ENCODE results near the gene MAT2A. TPM values are rescaled to one million over a fixed set of nuclear protein-coding genes. Genes with fewer than 3 reads are reported as not detected.
"Not testable (repeated sequence)": the region's sequence is repeated elsewhere in the genome, so short reads cannot be mapped to it uniquely, and the experiment has no call there.

MAT2A gene
- total RNA-seq, 1 donor from 2014 or later = 81.9 TPM

- Histone ChIP-seq H3K36me3 (ENCODE audit: control insufficient read depth, insufficient read depth, low read length) (peaks cover 9% of the 10 kb centered on the region), H3K27me3 (ENCODE audit: control insufficient read depth, insufficient read depth, low read length) (no peaks in the 10 kb centered on the region), H3K4me3 (ENCODE audit: low read depth, low read length) (no peak overlapping the region)
- no peak for DNase-seq (ENCODE audit: low read depth)
- TF ChIP-seq CTCF (IDR thresholded peaks at IDR 0.05; ENCODE audit: insufficient read depth, low read length, severe bottlenecking) = no peak
- FAIRE-seq = no peak
Observed at GRCh38 chr2:85558160-85558559, 19.2 kb downstream of the MAT2A start.

- not testable (repeated sequence) for FAIRE-seq; DNase-seq (ENCODE audit: low read depth); H3K36me3 ChIP-seq (ENCODE audit: control insufficient read depth, insufficient read depth, low read length)
Observed at GRCh38 chr2:85560403-85560726, 21.4 kb downstream of the MAT2A start.

GRCh38 chr2:85560812-85561279 lies 21.9 kb downstream of the MAT2A start:
- no peak for FAIRE-seq
- peak overlapping the region; percentile 68 for H3K4me3 ChIP-seq (ENCODE audit: low read depth, low read length)
- peaks cover 4% of the 10 kb centered on the region for H3K36me3 ChIP-seq (ENCODE audit: control insufficient read depth, insufficient read depth, low read length)
- H3K27me3 ChIP-seq (ENCODE audit: control insufficient read depth, insufficient read depth, low read length) = no peaks in the 10 kb centered on the region
- no peak for TF ChIP-seq CTCF (IDR thresholded peaks at IDR 0.05; ENCODE audit: insufficient read depth, low read length, severe bottlenecking)
- no peak for DNase-seq (ENCODE audit: low read depth)

More at GRCh38 chr2:85560403-85560726, 21.4 kb downstream of the MAT2A start:
- H3K4me3 ChIP-seq (ENCODE audit: low read depth, low read length) = peak overlapping the region; percentile 68
- H3K27me3 ChIP-seq (ENCODE audit: control insufficient read depth, insufficient read depth, low read length) = not testable (repeated sequence)

DNA sequence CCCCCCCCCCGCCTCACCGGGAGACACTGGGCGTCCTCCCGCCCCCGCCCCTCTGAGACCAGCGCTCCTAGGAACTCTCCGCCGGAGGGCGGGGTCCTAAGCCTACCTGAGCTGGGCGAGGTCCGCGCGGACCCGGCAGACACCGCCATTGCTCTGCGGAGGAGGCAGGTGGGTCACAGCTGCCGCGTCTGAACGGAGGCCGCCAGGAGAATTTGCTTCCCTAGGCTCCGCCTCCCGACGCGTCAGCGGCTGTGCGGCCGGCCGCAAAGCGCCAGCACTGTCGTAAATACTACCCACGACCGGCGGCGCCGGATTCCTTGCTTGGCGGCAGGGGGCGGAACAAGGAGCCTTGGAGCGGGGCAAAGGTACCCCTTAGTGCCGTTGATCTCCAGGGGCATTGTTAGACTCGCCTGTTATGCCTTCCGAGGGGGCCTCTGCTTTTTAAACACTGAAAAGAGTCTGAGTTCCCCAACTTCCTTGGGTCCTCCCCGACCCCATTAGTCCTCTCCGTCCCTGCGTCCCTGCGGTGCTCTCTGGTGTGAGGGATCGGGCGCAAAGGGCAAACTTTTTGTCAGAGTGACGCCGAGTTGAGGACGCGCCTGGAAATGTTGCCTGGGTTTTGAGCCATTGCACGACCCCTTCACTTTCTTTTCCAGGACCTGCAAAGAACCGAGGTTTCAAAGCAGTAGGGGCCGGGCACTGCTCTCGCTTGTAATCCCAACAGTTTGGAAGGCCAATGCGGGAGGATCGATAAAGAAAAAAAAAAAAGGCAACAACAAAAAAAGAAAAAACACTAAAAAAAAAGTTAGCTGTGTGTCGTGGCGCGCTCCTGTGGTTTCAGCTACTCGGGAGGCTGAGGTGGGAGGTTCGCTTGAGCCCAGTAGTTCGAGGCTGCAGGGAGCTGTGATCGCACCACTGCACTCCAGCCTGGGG lies 22.6 kb downstream of the MAT2A start, which contains the start of gene GGCX:
TSS of gene GGCX (minus strand) at position 214 of the 933 bp plus-strand sequence. CDS start at position 149, 65 bp downstream.
- peak; percentile 85 for DNase-seq (ENCODE audit: low read depth)
- peak; percentile 15 for TF ChIP-seq CTCF (IDR thresholded peaks at IDR 0.05; ENCODE audit: insufficient read depth, low read length, severe bottlenecking)
- FAIRE-seq = no peak
- H3K36me3 ChIP-seq (ENCODE audit: control insufficient read depth, insufficient read depth, low read length) = peaks cover 4% of the 10 kb centered on the region
- peak within 1 kb of the TSS; percentile 68 for H3K4me3 ChIP-seq (ENCODE audit: low read depth, low read length)
- no peaks in the 10 kb centered on the region for H3K27me3 ChIP-seq (ENCODE audit: control insufficient read depth, insufficient read depth, low read length)

- FAIRE-seq = no peak
- no peaks in the 10 kb centered on the region for H3K36me3 ChIP-seq (ENCODE audit: control insufficient read depth, insufficient read depth, low read length)
- TF ChIP-seq CTCF (IDR thresholded peaks at IDR 0.05; ENCODE audit: insufficient read depth, low read length, severe bottlenecking) = no peak
- H3K27me3 ChIP-seq (ENCODE audit: control insufficient read depth, insufficient read depth, low read length) = no peaks in the 10 kb centered on the region
- no peak overlapping the region for H3K4me3 ChIP-seq (ENCODE audit: low read depth, low read length)
- DNase-seq (ENCODE audit: low read depth) = no peak
Observed at GRCh38 chr2:85564144-85564563, 25.2 kb downstream of the MAT2A start.

DNA sequence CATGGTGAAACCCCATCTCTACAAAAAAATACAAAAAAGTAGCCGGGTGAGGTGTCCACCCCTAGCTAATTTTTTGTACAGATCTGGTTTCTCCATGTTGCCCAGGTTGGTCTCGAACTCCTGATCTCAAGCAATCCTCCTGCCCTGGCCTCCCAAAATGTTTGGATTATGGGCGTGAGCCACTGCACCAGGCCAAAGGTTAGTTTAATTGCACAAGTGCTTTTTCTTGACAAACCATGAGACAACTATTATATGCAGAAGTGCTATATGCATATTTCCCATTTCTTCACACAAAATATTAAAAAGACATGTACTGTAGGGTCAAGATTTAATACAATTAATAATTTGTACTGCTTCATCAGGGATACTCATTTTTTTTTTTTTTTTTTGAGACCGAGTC lies 27.3 kb downstream of the MAT2A start:
- no peak for FAIRE-seq
- TF ChIP-seq CTCF (IDR thresholded peaks at IDR 0.05; ENCODE audit: insufficient read depth, low read length, severe bottlenecking) = no peak
- no peak for DNase-seq (ENCODE audit: low read depth)
- H3K36me3 ChIP-seq (ENCODE audit: control insufficient read depth, insufficient read depth, low read length) = no peaks in the 10 kb centered on the region
- H3K27me3 ChIP-seq (ENCODE audit: control insufficient read depth, insufficient read depth, low read length) = no peaks in the 10 kb centered on the region
- no peak overlapping the region for H3K4me3 ChIP-seq (ENCODE audit: low read depth, low read length)

All from bronchial epithelial cell (primary cell).